Endothelial cell (in vitro differentiated cells): Measurements from ENCODE around the gene GALNT2. TPM values are rescaled to one million over a fixed set of nuclear protein-coding genes. Genes with fewer than 3 reads are reported as not detected.

Experiments
- DNase-seq: peaks from one replicate; pipeline ENCODE4 v3.0.0; 2021; ENCODE audit warnings: low spot score
- H3K27ac Mint-ChIP-seq: one replicate; pipeline ENCODE4 v1.8.0; 2021; ENCODE audit warnings: mixed read lengths, inconsistent platforms; ENCODE audit not compliant: unreplicated experiment
- H3K27me3 Mint-ChIP-seq: one replicate; pipeline ENCODE4 v1.8.0; 2021; ENCODE audit warnings: mild to moderate bottlenecking, moderate library complexity, mixed read lengths, inconsistent platforms; ENCODE audit not compliant: unreplicated experiment
- H3K36me3 Mint-ChIP-seq: one replicate; pipeline ENCODE4 v1.8.0; 2021; ENCODE audit warnings: mild to moderate bottlenecking, low read depth, mixed read lengths, inconsistent platforms; ENCODE audit not compliant: unreplicated experiment
- H3K4me1 Mint-ChIP-seq: one replicate; pipeline ENCODE4 v1.8.0; 2021; ENCODE audit warnings: mild to moderate bottlenecking, mixed read lengths, inconsistent platforms; ENCODE audit not compliant: unreplicated experiment
- H3K4me3 Mint-ChIP-seq: one replicate; pipeline ENCODE4 v1.8.0; 2021; ENCODE audit warnings: mild to moderate bottlenecking, mixed read lengths, inconsistent platforms; ENCODE audit not compliant: unreplicated experiment
- H3K9me3 Mint-ChIP-seq: one replicate; pipeline ENCODE4 v1.8.0; 2021; ENCODE audit warnings: mixed read lengths, inconsistent platforms; ENCODE audit not compliant: unreplicated experiment
- total RNA-seq: library from RNA; stranded (reverse); fragmentation: NEBNext Ultra II Directional; extraction: Animal tissue kit (Norgen Biotek cat#: 25700); gene quantifications from one replicate; pipeline ENCODE4 v1.2.1, GENCODE V29; 2021; ENCODE audit not compliant: unreplicated experiment
- TF ChIP-seq, protein P1 (sequence below): fragments of 200-600 bp; sonication (generic); IDR thresholded peaks from one replicate; pipeline ENCODE4 v1.5.0; 2021; ENCODE audit warnings: antibody characterized with exemption; ENCODE audit not compliant: unreplicated experiment

The GALNT2 gene
- total RNA-seq, 1 donor from 2014 or later, result 74.8 TPM

- H3K4me3 Mint-ChIP-seq, result no peak overlapping the region
- no peak overlapping the region for H3K27ac Mint-ChIP-seq
- TF ChIP-seq, protein P1, sequence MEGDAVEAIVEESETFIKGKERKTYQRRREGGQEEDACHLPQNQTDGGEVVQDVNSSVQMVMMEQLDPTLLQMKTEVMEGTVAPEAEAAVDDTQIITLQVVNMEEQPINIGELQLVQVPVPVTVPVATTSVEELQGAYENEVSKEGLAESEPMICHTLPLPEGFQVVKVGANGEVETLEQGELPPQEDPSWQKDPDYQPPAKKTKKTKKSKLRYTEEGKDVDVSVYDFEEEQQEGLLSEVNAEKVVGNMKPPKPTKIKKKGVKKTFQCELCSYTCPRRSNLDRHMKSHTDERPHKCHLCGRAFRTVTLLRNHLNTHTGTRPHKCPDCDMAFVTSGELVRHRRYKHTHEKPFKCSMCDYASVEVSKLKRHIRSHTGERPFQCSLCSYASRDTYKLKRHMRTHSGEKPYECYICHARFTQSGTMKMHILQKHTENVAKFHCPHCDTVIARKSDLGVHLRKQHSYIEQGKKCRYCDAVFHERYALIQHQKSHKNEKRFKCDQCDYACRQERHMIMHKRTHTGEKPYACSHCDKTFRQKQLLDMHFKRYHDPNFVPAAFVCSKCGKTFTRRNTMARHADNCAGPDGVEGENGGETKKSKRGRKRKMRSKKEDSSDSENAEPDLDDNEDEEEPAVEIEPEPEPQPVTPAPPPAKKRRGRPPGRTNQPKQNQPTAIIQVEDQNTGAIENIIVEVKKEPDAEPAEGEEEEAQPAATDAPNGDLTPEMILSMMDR, result no peak
- H3K27me3 Mint-ChIP-seq, result peaks cover 2% of the 10 kb centered on the region
- DNase-seq, result no peak
- peaks cover 4% of the 10 kb centered on the region for H3K36me3 Mint-ChIP-seq
- peaks cover 14% of the 10 kb centered on the region for H3K4me1 Mint-ChIP-seq
- H3K9me3 Mint-ChIP-seq, result no peaks in the 10 kb centered on the region
Observed at GRCh38 chr1:230163205-230163604, 96.2 kb downstream of the GALNT2 start.

DNA sequence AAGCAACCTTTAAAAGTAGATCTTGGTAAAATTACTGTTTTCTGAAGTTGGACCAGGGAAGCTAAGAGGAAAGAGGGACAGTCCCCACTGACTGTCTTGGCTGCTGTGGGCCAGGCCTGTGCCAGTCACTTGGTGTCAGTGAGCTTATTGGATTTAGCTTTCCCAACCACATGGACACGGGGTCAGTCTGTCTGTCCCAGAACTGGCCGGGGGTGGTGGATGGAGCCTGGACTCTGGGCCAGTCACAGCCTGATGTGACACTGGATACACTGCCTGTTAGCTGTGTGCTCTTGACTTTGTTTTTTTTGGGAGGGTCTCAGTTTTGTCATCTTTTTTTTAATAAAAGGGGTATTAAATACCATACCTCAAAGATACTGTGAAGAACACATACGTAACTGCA lies 96.7 kb downstream of the GALNT2 start:
- Mint-ChIP-seq H3K36me3 (peaks cover 4% of the 10 kb centered on the region), H3K4me1 (peaks cover 14% of the 10 kb centered on the region), H3K27ac (no peak overlapping the region), H3K27me3 (peaks cover 2% of the 10 kb centered on the region), H3K9me3 (no peaks in the 10 kb centered on the region), H3K4me3 (no peak overlapping the region)
- DNase-seq, result no peak
- TF ChIP-seq, protein P1, result no peak

DNA sequence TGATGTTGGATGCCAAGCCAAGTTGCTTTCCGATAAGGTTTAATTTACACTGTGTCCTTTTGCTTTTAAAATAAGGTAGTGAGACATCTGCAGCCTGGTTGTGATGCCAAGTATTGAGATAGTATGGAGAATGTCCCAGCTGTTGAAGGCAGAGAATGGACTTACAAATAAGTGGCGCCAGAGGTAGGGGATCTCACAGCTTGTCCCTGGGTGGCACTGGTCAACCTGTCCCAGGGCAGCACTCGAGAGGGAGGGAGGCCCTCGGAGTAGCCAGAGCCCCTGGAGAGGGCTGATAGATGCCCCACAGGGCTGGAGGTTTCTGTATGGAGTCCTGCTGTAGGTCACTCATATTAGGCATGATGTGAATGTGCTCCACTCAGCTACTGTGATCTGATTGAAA lies 98.5 kb downstream of the GALNT2 start:
- H3K27me3 Mint-ChIP-seq, result peaks cover 2% of the 10 kb centered on the region
- H3K4me3 Mint-ChIP-seq, result no peak overlapping the region
- peaks cover 11% of the 10 kb centered on the region for H3K4me1 Mint-ChIP-seq
- no peak for DNase-seq
- TF ChIP-seq, protein P1, result no peak
- no peak overlapping the region for H3K27ac Mint-ChIP-seq
- H3K9me3 Mint-ChIP-seq, result no peaks in the 10 kb centered on the region
- peaks cover 4% of the 10 kb centered on the region for H3K36me3 Mint-ChIP-seq

- TF ChIP-seq, protein P1, result no peak
- peaks cover 4% of the 10 kb centered on the region for H3K36me3 Mint-ChIP-seq
- peaks cover 2% of the 10 kb centered on the region for H3K27me3 Mint-ChIP-seq
- H3K4me3 Mint-ChIP-seq, result no peak overlapping the region
- no peak overlapping the region for H3K27ac Mint-ChIP-seq
- H3K4me1 Mint-ChIP-seq, result peaks cover 4% of the 10 kb centered on the region
- DNase-seq, result no peak
- H3K9me3 Mint-ChIP-seq, result no peaks in the 10 kb centered on the region
Observed at GRCh38 chr1:230166366-230167132, 99.5 kb downstream of the GALNT2 start.

DNA sequence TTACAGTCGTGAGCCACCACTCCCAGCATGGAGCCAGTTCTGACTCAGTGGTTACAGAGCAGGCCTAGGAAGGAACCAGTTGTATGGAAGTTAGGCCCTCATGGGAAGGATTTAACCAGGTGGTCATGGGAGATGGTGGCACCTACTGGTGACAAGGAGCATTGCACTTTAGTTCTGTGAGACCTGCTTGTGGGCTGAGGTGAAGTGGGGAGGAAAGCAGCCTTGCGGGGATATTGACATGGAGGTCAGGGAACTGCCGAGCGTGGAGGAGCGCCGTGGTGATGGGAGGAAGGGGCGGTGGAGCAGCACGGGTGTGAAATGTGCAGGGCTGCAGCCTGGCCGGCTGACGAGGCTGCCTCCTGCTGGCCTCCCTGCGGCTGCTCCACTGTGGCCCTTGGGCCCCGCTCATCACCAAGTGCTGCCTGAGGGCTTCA lies 100.4 kb downstream of the GALNT2 start:
- H3K4me3 Mint-ChIP-seq, result no peak overlapping the region
- H3K36me3 Mint-ChIP-seq, result peaks cover 4% of the 10 kb centered on the region
- peak; percentile 13 for DNase-seq
- peak overlapping the region; percentile 55 for H3K27ac Mint-ChIP-seq
- H3K4me1 Mint-ChIP-seq, result no peaks in the 10 kb centered on the region
- TF ChIP-seq, protein P1, result peak; percentile 78
- peaks cover 2% of the 10 kb centered on the region for H3K27me3 Mint-ChIP-seq
- H3K9me3 Mint-ChIP-seq, result no peaks in the 10 kb centered on the region
